Brain microvascular endothelial cell (primary cell): ENCODE results near the gene INSYN2A.

ENCODE experiments used
- DNase-seq: peaks from one replicate; pipeline ENCODE4 v3.0.0-alpha.2; 2020
- H3K27ac ChIP-seq: fragments of 250-450 bp; sonication (Bioruptor Pico); 2 replicates; pipeline ENCODE4 v1.5.1; 2020; ENCODE audit warnings: mild to moderate bottlenecking, moderate library complexity
- H3K27me3 ChIP-seq: fragments of 250-450 bp; sonication (Bioruptor Pico); replicated peaks from 2 replicates; pipeline ENCODE4 v1.5.1; 2020; ENCODE audit warnings: mild to moderate bottlenecking
- H3K36me3 ChIP-seq: fragments of 250-450 bp; sonication (Bioruptor Pico); replicated peaks from 2 replicates; pipeline ENCODE4 v1.5.1; 2020; ENCODE audit warnings: mild to moderate bottlenecking
- H3K4me3 ChIP-seq: 2 replicates; pipeline ENCODE4 v1.5.1; 2011; ENCODE audit warnings: low read depth, mild to moderate bottlenecking, control low read depth, low read length, moderate library complexity
- CTCF ChIP-seq: IDR thresholded peaks from 2 replicates; pipeline ENCODE4 v1.5.1; 2011; ENCODE audit warnings: low read depth, mild to moderate bottlenecking, moderate library complexity, low read length, control low read depth, inconsistent platforms; ENCODE audit errors: missing control alignments
- in situ Hi-C: cut with HindIII; loops from 2 replicates; pipeline ENCODE4 v1.10.0; 2017; ENCODE audit warnings: low sequenced_read_pairs, low pct_ligation_motif_present

Gene INSYN2A

GRCh38 chr10:127174866-127175265, 21.5 kb downstream of the INSYN2A start:
- H3K27ac ChIP-seq, result no peak overlapping the region
- no peak for DNase-seq
- in situ Hi-C loops, result no loop called here
- no peaks in the 10 kb centered on the region for H3K36me3 ChIP-seq
- no peak for TF ChIP-seq CTCF
- no peaks in the 10 kb centered on the region for H3K27me3 ChIP-seq
- H3K4me3 ChIP-seq, result no peak overlapping the region

GRCh38 chr10:127168261-127168660, 28.1 kb downstream of the INSYN2A start:
- in situ Hi-C loops, result no loop called here
- H3K27ac ChIP-seq, result no peak overlapping the region
- no peak overlapping the region for H3K4me3 ChIP-seq
- TF ChIP-seq CTCF, result no peak
- H3K36me3 ChIP-seq, result no peaks in the 10 kb centered on the region
- no peaks in the 10 kb centered on the region for H3K27me3 ChIP-seq
- no peak for DNase-seq

GRCh38 chr10:127162841-127163240, 33.5 kb downstream of the INSYN2A start:
- Histone ChIP-seq H3K27me3 (no peaks in the 10 kb centered on the region), H3K27ac (no peak overlapping the region), H3K36me3 (no peaks in the 10 kb centered on the region), H3K4me3 (no peak overlapping the region)
- no peak for DNase-seq
- no peak for TF ChIP-seq CTCF
- in situ Hi-C loops, result no loop called here

- no peak for DNase-seq
- no peak overlapping the region for H3K27ac ChIP-seq
- no peak overlapping the region for H3K4me3 ChIP-seq
- H3K36me3 ChIP-seq, result no peaks in the 10 kb centered on the region
- no peaks in the 10 kb centered on the region for H3K27me3 ChIP-seq
- in situ Hi-C loops, result no loop called here
- no peak for TF ChIP-seq CTCF
Observed at GRCh38 chr10:127161482-127161881, 34.9 kb downstream of the INSYN2A start.

- no peak for DNase-seq
- TF ChIP-seq CTCF, result no peak
- Histone ChIP-seq H3K36me3 (no peaks in the 10 kb centered on the region), H3K4me3 (no peak overlapping the region), H3K27ac (no peak overlapping the region), H3K27me3 (no peaks in the 10 kb centered on the region)
- in situ Hi-C loops, result no loop called here
Observed at GRCh38 chr10:127159648-127160245, 36.6 kb downstream of the INSYN2A start.

GRCh38 chr10:127158662-127159061, 37.7 kb downstream of the INSYN2A start:
- TF ChIP-seq CTCF, result no peak
- no peak overlapping the region for H3K4me3 ChIP-seq
- no peaks in the 10 kb centered on the region for H3K36me3 ChIP-seq
- no peak for DNase-seq
- no peaks in the 10 kb centered on the region for H3K27me3 ChIP-seq
- H3K27ac ChIP-seq, result no peak overlapping the region
- in situ Hi-C loops, result no loop called here
